GM19043 (cell line): ENCODE results near the gene B3GAT1.
"Not testable (repeated sequence)": the region's sequence is repeated elsewhere in the genome, so short reads cannot be mapped to it uniquely, and the experiment has no call there.

Experiments
- ATAC-seq: cut with Tn5 transposase; IDR thresholded peaks from one replicate; pipeline ENCODE4 v1.9.1; 2021; ENCODE audit warnings: low read depth; ENCODE audit not compliant: unreplicated experiment

Gene B3GAT1, protein sequence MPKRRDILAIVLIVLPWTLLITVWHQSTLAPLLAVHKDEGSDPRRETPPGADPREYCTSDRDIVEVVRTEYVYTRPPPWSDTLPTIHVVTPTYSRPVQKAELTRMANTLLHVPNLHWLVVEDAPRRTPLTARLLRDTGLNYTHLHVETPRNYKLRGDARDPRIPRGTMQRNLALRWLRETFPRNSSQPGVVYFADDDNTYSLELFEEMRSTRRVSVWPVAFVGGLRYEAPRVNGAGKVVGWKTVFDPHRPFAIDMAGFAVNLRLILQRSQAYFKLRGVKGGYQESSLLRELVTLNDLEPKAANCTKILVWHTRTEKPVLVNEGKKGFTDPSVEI

DNA sequence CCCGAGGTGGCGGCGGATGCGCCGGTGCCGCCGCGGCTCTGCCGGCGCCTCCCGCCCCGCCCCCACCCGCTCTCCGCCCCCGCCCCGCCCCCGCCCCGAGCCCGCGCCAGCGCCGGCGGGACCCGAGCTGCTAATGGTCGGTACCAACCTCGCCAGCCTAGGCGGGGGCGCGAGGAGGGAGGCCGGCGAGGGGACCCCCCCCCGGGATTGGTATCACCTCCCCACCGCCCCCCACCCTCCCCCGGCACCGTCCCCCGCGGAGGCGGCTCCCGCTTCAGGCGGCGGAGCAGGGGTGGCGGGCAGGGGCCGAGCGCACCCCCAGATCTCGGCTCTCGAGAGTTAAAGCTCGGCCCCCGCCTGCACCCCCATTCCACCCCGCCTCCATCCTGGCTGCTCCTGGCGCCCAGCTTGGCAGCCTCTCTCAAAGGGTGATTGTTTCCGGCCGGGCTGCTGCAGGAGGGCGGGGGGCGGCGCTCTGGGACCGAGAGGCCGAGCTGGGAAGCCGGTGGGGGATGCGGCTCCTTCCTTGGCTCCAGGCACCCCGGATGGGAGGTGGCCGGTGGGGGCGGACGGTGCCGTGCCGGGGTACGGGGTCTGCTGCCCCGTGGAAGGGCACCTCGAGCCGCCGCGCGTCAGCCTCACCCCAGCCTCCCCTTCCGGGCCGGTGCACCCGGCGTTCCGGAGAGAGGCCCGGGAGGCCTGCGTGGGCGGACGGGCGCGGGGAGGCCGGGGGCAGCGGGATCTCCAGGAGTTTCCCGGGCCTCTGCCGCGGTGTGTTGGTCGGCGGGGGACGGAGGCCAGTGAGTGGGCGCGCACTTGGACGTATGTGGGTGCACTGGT, at the start of gene B3GAT1:
B3GAT1 (minus strand) TSS at position 40 of the 840 bp plus-strand sequence. CDS start 24,583 bp downstream, outside the sequence.
- ATAC-seq, result no peak

GRCh38 chr11:134461621-134462020, 49.6 kb upstream of the B3GAT1 start:
- ATAC-seq, result no peak

DNA sequence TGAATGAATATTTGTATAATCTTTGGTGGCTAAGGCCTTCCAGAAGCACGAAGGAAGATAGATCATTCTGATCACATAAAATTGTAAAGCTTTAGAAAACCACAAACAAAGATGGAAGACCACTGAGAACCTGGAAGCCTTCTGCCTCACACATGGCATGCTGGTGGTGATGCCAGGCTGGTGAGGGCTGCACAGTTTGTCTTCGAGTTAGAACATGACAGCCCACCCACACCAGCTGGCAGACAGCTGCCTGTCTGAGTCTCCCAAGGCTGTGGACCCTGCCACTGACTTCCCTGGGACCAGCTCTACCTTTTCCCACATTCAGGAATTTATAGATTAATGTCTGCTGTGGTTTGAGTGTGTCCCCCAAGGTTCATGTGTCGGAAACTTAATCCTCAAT, 48.8 kb upstream of the B3GAT1 start:
- no peak for ATAC-seq

DNA sequence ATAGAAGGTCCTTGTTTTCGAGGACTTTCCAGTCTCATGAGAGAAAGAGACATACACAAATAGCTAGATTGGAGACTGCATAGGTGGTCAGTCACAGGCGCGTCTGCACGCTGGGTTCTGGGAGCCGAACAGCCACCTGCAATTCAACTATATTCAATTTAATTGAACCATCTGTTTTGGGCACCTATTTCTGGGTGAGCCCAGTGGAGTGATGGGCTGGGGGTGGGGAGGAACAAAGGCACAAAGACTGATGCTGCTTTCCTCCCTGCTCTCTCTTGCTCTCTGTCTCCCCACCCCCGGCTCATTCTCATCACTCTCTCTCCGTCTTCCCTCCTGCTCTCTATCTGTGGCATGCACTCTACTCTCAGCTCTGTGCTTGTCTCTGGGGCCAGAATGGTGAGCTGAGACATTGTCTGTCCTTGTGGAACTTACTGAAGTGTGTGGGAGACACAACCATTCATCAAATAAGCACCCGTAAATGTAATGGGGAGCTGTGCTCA, 48.1 kb upstream of the B3GAT1 start:
- no peak for ATAC-seq

GRCh38 chr11:134459246-134460061, 47.4 kb upstream of the B3GAT1 start:
- ATAC-seq, result no peak

- not testable (repeated sequence) for ATAC-seq
These were observed 45.5 kb upstream of the B3GAT1 start for GRCh38 chr11:134457411-134458007.

GRCh38 chr11:134455516-134455915, 43.5 kb upstream of the B3GAT1 start:
- no peak for ATAC-seq

DNA sequence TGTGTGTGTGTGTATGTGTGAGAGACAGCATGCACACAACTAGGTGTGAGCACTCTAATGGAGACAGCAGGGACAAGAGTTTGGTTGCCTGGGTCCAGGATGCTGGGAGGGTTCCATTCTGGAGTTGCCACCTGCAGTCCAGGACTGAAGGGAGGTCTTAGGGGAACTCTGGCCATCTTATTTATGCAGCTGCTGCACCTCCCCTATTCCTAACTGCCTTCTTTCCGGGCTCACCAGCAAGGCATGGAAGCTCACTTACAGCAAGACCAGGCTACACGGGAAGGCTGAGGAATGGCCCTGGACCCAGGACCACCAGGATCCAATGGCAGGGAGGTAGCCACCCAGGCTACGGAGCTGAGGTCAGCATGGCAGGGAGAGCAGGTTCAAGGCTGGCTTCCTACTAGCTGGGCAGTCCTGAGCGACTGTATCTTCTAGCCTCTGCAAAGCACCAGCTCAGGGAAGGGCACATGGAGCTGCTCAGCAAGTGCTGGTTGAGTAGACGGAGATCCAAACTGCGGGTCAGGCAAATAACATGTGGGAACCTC, 42.2 kb upstream of the B3GAT1 start:
- ATAC-seq, result no peak

GRCh38 chr11:134453441-134453840, 41.4 kb upstream of the B3GAT1 start:
- ATAC-seq, result no peak

GRCh38 chr11:134452838-134453155, 40.8 kb upstream of the B3GAT1 start:
- ATAC-seq, result no peak

GRCh38 chr11:134452026-134452837, 40.2 kb upstream of the B3GAT1 start:
- ATAC-seq, result no peak

- no peak for ATAC-seq
These were observed 38.1 kb upstream of the B3GAT1 start for GRCh38 chr11:134450186-134450585.

GRCh38 chr11:134449713-134450112, 37.7 kb upstream of the B3GAT1 start:
- no peak for ATAC-seq

- no peak for ATAC-seq
These were observed 37.0 kb upstream of the B3GAT1 start for GRCh38 chr11:134449051-134449450.

GRCh38 chr11:134447696-134448095, 35.7 kb upstream of the B3GAT1 start:
- no peak for ATAC-seq

DNA sequence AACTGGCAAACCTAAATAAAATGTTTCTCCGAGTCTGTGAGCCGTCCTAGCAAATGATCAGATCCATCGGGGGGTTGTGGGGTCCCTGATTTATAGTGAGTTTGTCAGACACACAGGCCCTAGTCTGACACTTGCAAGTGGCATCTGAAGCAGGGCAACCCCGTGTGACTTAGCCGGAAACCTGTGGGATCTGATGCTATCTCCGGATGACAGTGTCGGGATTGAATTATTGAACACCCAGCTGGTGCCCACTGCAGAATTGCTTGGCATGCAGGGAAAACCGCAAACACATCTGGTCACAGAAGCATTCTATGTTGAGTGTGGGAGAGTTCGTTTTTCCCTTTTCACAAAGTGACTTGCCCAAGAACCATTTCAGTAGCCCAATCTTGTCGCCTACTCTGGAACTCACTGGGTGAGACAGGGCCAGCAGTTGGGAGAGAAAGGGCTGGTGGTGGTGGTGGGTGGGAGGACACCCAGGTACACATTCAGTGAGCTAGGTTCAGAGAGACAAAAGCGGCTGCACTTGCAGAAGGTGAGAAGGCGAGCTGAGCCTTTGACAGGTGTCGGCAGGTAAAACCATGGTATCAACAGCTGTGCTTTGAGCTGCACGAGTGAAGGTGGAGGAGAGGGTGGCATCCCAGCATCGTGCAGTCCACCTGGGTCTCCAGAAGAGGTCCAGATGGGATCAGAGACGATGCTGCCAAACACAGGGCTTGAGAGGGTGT, 33.7 kb upstream of the B3GAT1 start:
- ATAC-seq, result no peak

DNA sequence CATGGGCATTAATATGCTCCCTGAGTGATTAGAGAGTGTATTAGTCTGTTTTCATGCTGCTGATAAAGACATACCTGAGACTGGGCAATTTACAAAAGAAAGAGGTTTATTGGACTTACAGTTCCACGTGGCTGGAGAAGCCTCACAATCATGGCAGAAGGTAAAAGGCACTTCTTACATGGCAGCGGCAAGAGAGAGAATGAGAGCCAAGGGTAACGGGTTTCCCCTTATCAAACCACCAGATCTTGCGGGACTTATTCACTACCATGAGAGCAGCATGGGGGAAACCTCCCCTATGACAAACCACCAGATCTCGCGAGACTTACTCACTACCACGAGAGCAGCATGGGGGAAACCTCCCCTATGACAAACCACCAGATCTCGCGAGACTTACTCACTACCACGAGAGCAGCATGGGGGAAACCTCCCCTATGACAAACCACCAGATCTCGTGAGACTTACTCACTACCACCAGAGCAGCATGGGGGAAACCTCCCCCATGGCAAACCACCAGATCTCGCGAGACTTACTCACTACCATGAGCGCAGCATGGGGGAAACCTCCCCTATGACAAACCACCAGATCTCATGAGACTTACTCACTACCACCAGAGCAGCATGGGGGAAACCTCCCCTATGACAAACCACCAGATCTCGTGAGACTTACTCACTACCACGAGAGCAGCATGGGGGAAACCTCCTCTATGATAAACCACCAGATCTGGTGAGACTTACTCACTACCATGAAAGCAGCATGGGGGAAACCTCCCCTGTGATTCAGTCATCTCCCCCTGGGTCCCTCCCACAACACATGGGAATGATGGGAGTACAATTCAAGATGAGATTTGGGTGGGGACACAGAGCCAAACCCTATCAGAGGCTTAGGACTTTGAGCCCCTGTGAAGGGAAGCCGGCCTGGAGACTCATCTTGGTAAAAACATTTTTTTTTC, 32.4 kb upstream of the B3GAT1 start:
- not testable (repeated sequence) for ATAC-seq

DNA sequence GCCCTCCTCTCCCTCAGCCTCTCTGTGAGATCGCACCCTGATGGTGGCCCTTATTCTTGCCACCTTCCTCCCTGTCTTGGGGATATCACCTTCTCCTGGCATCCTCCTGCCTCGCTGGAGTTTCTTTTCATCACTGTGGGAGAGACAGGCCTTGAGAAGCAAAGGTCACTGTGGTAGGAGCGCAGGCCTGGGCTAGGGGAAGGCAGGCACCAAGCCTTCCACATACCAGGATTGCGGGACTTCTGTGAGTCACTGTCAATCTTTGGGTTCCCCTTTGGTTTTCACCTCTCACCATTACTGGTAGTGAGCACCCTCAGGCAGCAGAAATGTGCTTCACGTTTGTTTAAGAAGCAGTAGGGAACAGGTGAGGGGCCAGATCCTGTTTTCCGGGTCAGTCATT, 31.2 kb upstream of the B3GAT1 start:
- ATAC-seq, result no peak
